Common myeloid progenitor, CD34-positive (primary cell): Measurements from ENCODE around the gene ERGIC1.
"Not testable (repeated sequence)": the region's sequence is repeated elsewhere in the genome, so short reads cannot be mapped to it uniquely, and the experiment has no call there.

ENCODE experiments used
- CTCF ChIA-PET: fragments of 350-600 bp; sonication (Branson Sonifier 250); formaldehyde crosslinking; loops from one replicate; lab custom pipeline; 2021; ENCODE audit warnings: antibody characterized with exemption; lab: Charles Lee
- POLR2A ChIA-PET: fragments of 350-600 bp; sonication (Branson Sonifier 250); formaldehyde crosslinking; loops from one replicate; lab custom pipeline; 2021; ENCODE audit warnings: antibody characterized with exemption; lab: Charles Lee
- DNase-seq, 3 donors: peaks; one replicate each; pipeline versions ENCODE4 v3.0.0 to v3.0.0-alpha.2; 2013
- H3K27ac ChIP-seq, 2 experiments: 1 replicate in 1 of 2; 2 replicates in 1 of 2; pipeline ENCODE4 v1.7.0; 2013; ENCODE audit warnings: inconsistent platforms in 2 of 2, low read length in 2 of 2, mild to moderate bottlenecking in 2 of 2, low read depth in 1 of 2, moderate library complexity in 1 of 2; ENCODE audit not compliant: severe bottlenecking in 2 of 2, insufficient read depth in 1 of 2, poor library complexity in 1 of 2
- H3K27me3 ChIP-seq, 5 experiments: replicated peaks in 2 of 5; 1 replicate in 3 of 5; 2 replicates in 2 of 5; pipeline versions ENCODE4 v1.6.1 to v1.7.0; 2013; ENCODE audit warnings: low read length in 4 of 5, mild to moderate bottlenecking in 2 of 5, moderate library complexity in 2 of 5, inconsistent platforms in 1 of 5; ENCODE audit not compliant: insufficient read depth in 5 of 5, control insufficient read depth in 4 of 5
- H3K36me3 ChIP-seq, 4 experiments: 1 replicate in 2 of 4; 2 replicates in 2 of 4; pipeline versions ENCODE4 v1.6.1 to v1.7.0; 2013; ENCODE audit warnings: low read length in 3 of 4, control low read depth in 1 of 4, mild to moderate bottlenecking in 1 of 4; ENCODE audit not compliant: control insufficient read depth in 4 of 4, insufficient read depth in 4 of 4
- H3K4me1 ChIP-seq, 4 experiments: 1 replicate in 3 of 4; 2 replicates in 1 of 4; pipeline versions ENCODE4 v1.6.1 to v1.7.1; 2013; ENCODE audit warnings: low read length in 3 of 4, mild to moderate bottlenecking in 3 of 4, control low read depth in 1 of 4, inconsistent platforms in 1 of 4, moderate library complexity in 1 of 4; ENCODE audit not compliant: control insufficient read depth in 4 of 4, insufficient read depth in 4 of 4; ENCODE audit errors: control extremely low read depth in 1 of 4
- H3K4me3 ChIP-seq, 7 experiments: 1 replicate in 4 of 7; 2 replicates in 3 of 7; pipeline versions ENCODE4 v1.5.1 to v1.7.0; 2013; ENCODE audit warnings: mild to moderate bottlenecking in 7 of 7, low read length in 6 of 7, moderate library complexity in 6 of 7, inconsistent platforms in 2 of 7, low read depth in 2 of 7, control low read depth in 1 of 7; ENCODE audit not compliant: insufficient read depth in 4 of 7, control insufficient read depth in 1 of 7; ENCODE audit errors: extremely low read depth in 1 of 7
- H3K9me3 ChIP-seq, 5 experiments: 1 replicate in 4 of 5; 2 replicates in 1 of 5; pipeline versions ENCODE4 v1.6.1 to v1.7.1; 2013; ENCODE audit warnings: low read length in 4 of 5, mild to moderate bottlenecking in 2 of 5, inconsistent platforms in 1 of 5, low read depth in 1 of 5, moderate library complexity in 1 of 5; ENCODE audit not compliant: control insufficient read depth in 4 of 5, insufficient read depth in 2 of 5; ENCODE audit errors: control extremely low read depth in 1 of 5
- WGBS: methylation state at CpG from one replicate; pipeline ENCODE4 v1.1.5; 2013; ENCODE audit not compliant: insufficient coverage; 5-methylcytosine and 5-hydroxymethylcytosine counted together

ERGIC1 gene

DNA sequence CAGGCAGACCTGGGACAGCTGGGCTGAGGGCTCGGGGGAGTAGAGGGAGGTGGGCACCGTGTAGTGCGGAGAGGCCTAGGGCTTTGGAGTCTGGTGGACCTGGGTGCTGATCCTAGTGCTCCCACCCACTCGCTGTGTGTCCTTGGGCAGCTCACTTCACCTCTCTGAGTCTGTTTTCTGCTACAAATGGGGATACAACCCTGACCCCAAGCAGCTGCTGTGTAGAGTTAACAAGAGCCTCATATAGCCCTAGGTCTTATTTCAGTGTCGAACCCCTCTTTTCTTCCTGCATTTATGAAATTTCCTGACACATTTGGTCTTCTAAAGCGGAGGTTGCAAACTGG, 16.4 kb downstream of the ERGIC1 start:
- 87% methylated on average over 5 of the region's 6 CpGs for WGBS

DNA sequence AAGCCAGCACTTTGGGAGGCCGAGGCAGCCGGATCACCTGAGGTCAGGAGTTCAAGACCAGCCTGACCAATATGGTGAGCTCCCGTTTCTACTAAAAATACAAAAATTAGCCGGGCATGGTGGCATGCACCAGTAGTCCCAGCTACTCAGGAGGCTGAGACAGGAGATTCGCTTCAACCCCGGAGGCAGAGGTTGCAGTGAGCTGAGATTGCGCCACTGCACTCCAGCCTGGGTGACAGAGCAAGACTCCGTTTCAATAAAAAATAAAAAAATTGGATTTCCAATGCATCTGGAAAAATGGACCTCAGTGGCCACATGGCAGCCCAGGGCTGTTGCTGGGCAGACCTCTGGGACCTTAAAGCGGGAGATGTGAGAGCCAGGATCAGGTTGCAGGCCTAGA, 17.2 kb downstream of the ERGIC1 start:
- POLR2A ChIA-PET, H3K27me3 ChIP-seq, H3K9me3 ChIP-seq, H3K27ac ChIP-seq, H3K4me3 ChIP-seq, DNase-seq: not testable (repeated sequence)
- 92% methylated on average over 9 of the region's 9 CpGs for WGBS
- H3K36me3 ChIP-seq, result peaks cover 0 to 27% (median 17%) of the 10 kb centered on the region in 4 experiments
- CTCF ChIA-PET, result interaction anchor here (1.3 to 1.5 kb wide), 5 partner anchors 11 to 92 kb away, joined by 3 to 8 read pairs (median 3); partner anchors contain the start of gene DUSP1
- peaks cover 17 to 78% (median 63%) of the 10 kb centered on the region in 4 experiments for H3K4me1 ChIP-seq

More for the DNA sequence above, 16.4 kb downstream of the ERGIC1 start:
- Histone ChIP-seq H3K27ac (peak overlapping the region in 1 of 2 experiments; percentile 46), H3K9me3 (no peaks in the 10 kb centered on the region), H3K4me3 (no peak overlapping the region), H3K4me1 (peaks cover 17 to 86% (median 72%) of the 10 kb centered on the region in 4 experiments), H3K36me3 (peaks cover 0 to 25% (median 12%) of the 10 kb centered on the region in 4 experiments), H3K27me3 (no peaks in the 10 kb centered on the region)
- CTCF ChIA-PET, result interaction anchor here (0.9 to 3.4 kb wide), 7 partner anchors 10 to 136 kb away, joined by 4 to 15 read pairs (median 6); no protein-coding TSS in a partner anchor
- POLR2A ChIA-PET, result interaction anchor here (1.0 to 2.4 kb wide), 2 partner anchors 23 to 80 kb away, joined by 3 to 13 read pairs; partner anchors contain the start of gene DUSP1
- DNase-seq, result no peak

DNA sequence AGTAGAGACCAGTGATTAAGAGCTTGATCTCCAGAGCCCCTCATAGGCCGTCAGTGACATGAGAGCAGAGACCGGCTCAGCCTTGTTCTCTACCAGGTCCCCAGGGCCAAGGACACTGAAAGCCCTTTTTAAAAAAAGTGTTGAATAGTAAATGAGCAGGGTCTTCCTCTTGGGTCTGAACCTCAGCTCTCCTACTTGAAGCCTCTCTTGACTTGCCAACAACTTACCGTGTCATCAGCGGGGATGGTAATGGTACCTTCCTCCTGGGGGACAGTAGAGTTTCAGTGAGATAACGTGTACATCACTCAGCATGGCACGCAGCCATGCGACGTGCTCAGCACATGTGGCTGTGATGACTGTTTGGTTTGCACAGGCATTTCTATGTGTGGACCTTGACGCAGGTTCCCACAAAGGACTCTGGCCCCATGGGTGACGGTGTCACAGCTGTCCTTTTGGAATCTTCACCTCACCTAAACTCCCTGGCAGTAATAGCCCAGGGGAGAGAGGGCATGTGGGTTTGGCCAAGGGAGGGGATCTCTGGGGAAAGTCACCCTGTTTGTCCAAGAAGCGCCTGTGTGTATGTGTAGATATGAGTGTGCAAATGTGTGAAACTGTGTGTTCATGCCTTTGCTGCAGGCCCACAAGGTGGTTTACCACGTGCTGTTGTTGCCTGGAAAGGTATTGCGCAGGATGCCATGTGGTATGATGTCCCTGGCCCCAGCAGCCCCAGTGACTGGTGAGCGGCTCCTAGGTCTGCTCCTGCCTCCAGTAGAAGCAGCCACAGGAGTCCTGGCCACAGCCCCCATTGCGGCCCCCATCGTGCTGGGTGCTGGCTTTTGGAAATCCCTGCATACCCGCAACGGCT, 18.7 kb downstream of the ERGIC1 start:
- Histone ChIP-seq H3K27ac (peak overlapping the region; percentile 1 to 67), H3K9me3 (no peaks in the 10 kb centered on the region), H3K27me3 (no peaks in the 10 kb centered on the region), H3K4me3 (no peak overlapping the region), H3K36me3 (peaks cover 0 to 38% (median 22%) of the 10 kb centered on the region in 4 experiments), H3K4me1 (peaks cover 17 to 64% (median 51%) of the 10 kb centered on the region in 4 experiments)
- 93% methylated on average over 17 of the region's 18 CpGs for WGBS
- CTCF ChIA-PET, result interaction anchor here (0.9 to 2.0 kb wide), 11 partner anchors 10 to 136 kb away, joined by 3 to 8 read pairs (median 3); partner anchors contain the start of gene DUSP1
- POLR2A ChIA-PET, result interaction anchor here (1.0 kb wide), 1 partner anchor 8 kb away, joined by 3 read pairs; no protein-coding TSS in a partner anchor
- DNase-seq, result no peak

DNA sequence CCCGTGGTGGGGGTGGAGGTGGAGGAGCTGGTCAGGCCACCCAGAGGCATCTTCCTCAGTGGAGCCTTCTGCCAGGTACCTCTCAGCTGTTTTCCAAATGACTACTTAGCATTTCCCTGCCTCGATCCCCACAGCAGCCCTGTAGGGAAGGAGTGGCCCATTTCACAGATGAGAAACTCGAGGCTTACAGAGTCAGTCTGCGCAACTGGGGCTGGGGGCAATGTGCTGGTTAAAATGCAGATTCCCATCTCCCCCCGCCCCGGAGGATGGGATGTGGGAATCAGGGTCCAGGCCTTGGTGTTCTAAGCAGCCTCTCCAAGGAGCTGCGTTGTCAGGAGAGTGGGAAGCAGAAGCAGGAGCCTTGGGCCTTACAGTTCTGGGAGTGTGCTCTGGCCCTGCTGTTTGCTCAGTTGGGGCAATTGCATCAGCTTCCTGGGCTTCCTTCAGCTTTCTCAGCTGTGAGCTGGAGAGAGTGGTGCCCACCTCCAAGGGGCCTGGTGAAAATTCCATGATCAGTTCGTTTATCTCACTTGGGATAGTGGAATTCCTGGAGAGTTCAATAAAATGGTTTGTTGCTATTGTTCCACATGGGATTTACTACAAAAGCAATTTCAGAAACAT, 19.4 kb downstream of the ERGIC1 start:
- ChIA-PET POLR2A (no interaction called here), CTCF (interaction anchor here (0.9 to 2.0 kb wide), 4 partner anchors 9 to 81 kb away, joined by 3 to 5 read pairs (median 4); no protein-coding TSS in a partner anchor)
- Histone ChIP-seq H3K4me3 (no peak overlapping the region), H3K27ac (peak overlapping the region in 1 of 2 experiments; percentile 67), H3K9me3 (no peaks in the 10 kb centered on the region), H3K27me3 (no peaks in the 10 kb centered on the region), H3K4me1 (peaks cover 17 to 56% (median 48%) of the 10 kb centered on the region in 4 experiments), H3K36me3 (peaks cover 0 to 45% (median 27%) of the 10 kb centered on the region in 4 experiments)
- DNase-seq, result no peak
- WGBS, result 98% methylated on average over 6 of the region's 8 CpGs

DNA sequence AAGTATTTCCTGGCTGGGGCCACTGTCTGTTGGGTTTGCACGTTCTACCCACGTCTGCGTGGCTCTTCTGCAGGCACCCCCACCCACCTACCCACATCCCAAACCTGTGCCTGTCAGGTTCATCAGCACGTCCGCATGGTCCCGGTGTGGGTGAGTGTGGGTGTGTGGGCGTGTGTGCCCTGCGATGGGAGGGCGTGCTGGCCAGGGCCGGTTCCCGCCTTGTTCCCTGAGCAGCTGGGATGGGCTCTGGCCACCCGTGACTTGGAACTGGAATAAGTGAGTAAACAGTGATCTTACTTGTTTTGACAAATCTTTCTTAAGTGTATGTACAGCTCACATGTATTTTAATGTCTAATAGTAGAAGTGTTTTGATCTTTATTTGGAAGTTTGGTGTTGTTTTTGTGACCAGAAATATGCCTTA, 20.4 kb downstream of the ERGIC1 start:
- DNase-seq, result no peak
- H3K4me3 ChIP-seq, result no peak overlapping the region
- POLR2A ChIA-PET, result no interaction called here
- CTCF ChIA-PET, result interaction anchor here (0.7 to 1.2 kb wide), 3 partner anchors 10 to 140 kb away, joined by 3 to 4 read pairs (median 3); no protein-coding TSS in a partner anchor
- 94% methylated on average over 3 of the region's 12 CpGs for WGBS
- H3K4me1 ChIP-seq, result peaks cover 10 to 46% (median 40%) of the 10 kb centered on the region in 4 experiments
- no peaks in the 10 kb centered on the region for H3K27me3 ChIP-seq
- peak overlapping the region in 1 of 2 experiments; percentile 39 for H3K27ac ChIP-seq
- peaks cover 0 to 46% (median 29%) of the 10 kb centered on the region in 4 experiments for H3K36me3 ChIP-seq
- no peaks in the 10 kb centered on the region for H3K9me3 ChIP-seq

DNA sequence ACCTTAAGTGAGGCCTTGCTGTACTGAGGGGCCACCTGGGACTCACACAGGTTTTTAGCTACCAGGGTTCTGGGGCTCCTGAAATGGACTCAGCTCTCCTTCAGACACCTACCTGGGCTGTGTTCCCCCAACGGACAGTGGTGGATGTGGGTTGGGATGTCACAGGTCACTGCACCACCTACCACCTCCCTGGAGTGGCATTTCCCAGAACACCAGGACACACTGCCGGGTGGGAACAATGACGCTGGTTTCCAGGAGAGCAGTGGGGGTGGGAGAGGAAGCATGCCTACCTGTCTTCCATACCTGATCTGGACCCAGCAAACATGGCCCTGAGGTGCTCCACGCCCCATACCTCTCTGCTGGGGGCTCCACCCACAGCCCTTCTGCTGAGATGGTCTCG, 20.9 kb downstream of the ERGIC1 start:
- no peak overlapping the region for H3K4me3 ChIP-seq
- 96% methylated on average over 3 of the region's 5 CpGs for whole genome bisulfite sequencing
- no peak for DNase-seq
- peak overlapping the region in 1 of 2 experiments; percentile 39 for H3K27ac ChIP-seq
- H3K27me3 ChIP-seq, result no peaks in the 10 kb centered on the region
- ChIA-PET CTCF (interaction anchor here (0.7 to 0.9 kb wide), 2 partner anchors 11 to 140 kb away, joined by 3 read pairs; no protein-coding TSS in a partner anchor), POLR2A (no interaction called here)
- no peaks in the 10 kb centered on the region for H3K9me3 ChIP-seq
- peaks cover 9 to 45% (median 37%) of the 10 kb centered on the region in 4 experiments for H3K4me1 ChIP-seq
- peaks cover 0 to 46% (median 30%) of the 10 kb centered on the region in 4 experiments for H3K36me3 ChIP-seq
